Amygdala (tissue), 56 donors: ENCODE results near the gene TMEM178B.

Experiments
- DNase-seq, 56 donors: peaks; one replicate each; lab custom pipeline; 2025; lab: John Stamatoyannopoulos, UW

The TMEM178B gene

GRCh38 chr7:141251180-141251579, 177.3 kb downstream of the TMEM178B start:
- DNase-seq: no peak

GRCh38 chr7:141251957-141252356, 178.1 kb downstream of the TMEM178B start:
- no peak for DNase-seq

GRCh38 chr7:141257597-141257996, 183.7 kb downstream of the TMEM178B start:
- no peak for DNase-seq

GRCh38 chr7:141258559-141258958, 184.7 kb downstream of the TMEM178B start:
- no peak for DNase-seq

GRCh38 chr7:141262101-141263090, 188.5 kb downstream of the TMEM178B start:
- peak in 10 of 56 donors; percentile 3 to 45 (median 18) for DNase-seq

GRCh38 chr7:141263508-141263907, 189.6 kb downstream of the TMEM178B start:
- no peak for DNase-seq

- no peak for DNase-seq
These were observed 190.1 kb downstream of the TMEM178B start for GRCh38 chr7:141263983-141264382.

- no peak for DNase-seq
These were observed 190.6 kb downstream of the TMEM178B start for GRCh38 chr7:141264511-141264910.

- no peak for DNase-seq
These were observed 191.8 kb downstream of the TMEM178B start for GRCh38 chr7:141265668-141266067.

GRCh38 chr7:141268614-141269013, 194.8 kb downstream of the TMEM178B start:
- no peak for DNase-seq

GRCh38 chr7:141271451-141271850, 197.6 kb downstream of the TMEM178B start:
- DNase-seq: no peak

GRCh38 chr7:141272417-141272816, 198.6 kb downstream of the TMEM178B start:
- no peak for DNase-seq

GRCh38 chr7:141275350-141275749, 201.5 kb downstream of the TMEM178B start:
- no peak for DNase-seq

- no peak for DNase-seq
These were observed 202.2 kb downstream of the TMEM178B start for GRCh38 chr7:141276031-141276430.

- DNase-seq: no peak
These were observed 206.2 kb downstream of the TMEM178B start for GRCh38 chr7:141280100-141280499.

GRCh38 chr7:141281311-141281710, 207.4 kb downstream of the TMEM178B start:
- DNase-seq: no peak

- no peak for DNase-seq
These were observed 212.7 kb downstream of the TMEM178B start for GRCh38 chr7:141286522-141286921.

- DNase-seq: no peak
These were observed 214.1 kb downstream of the TMEM178B start for GRCh38 chr7:141287936-141288335.

GRCh38 chr7:141288626-141289025, 214.8 kb downstream of the TMEM178B start:
- DNase-seq: no peak

GRCh38 chr7:141290365-141290764, 216.5 kb downstream of the TMEM178B start:
- DNase-seq: no peak

GRCh38 chr7:141290973-141291372, 217.1 kb downstream of the TMEM178B start:
- DNase-seq: no peak

- no peak for DNase-seq
These were observed 217.7 kb downstream of the TMEM178B start for GRCh38 chr7:141291541-141291940.
